Measurements from ENCODE around the gene LAMA2. TPM values are rescaled to one million over a fixed set of nuclear protein-coding genes. Genes with fewer than 3 reads are reported as not detected.

Gene LAMA2
- total RNA-seq, 4 donors from 2014 or later = 115 to 153 (median 134) TPM

DNA sequence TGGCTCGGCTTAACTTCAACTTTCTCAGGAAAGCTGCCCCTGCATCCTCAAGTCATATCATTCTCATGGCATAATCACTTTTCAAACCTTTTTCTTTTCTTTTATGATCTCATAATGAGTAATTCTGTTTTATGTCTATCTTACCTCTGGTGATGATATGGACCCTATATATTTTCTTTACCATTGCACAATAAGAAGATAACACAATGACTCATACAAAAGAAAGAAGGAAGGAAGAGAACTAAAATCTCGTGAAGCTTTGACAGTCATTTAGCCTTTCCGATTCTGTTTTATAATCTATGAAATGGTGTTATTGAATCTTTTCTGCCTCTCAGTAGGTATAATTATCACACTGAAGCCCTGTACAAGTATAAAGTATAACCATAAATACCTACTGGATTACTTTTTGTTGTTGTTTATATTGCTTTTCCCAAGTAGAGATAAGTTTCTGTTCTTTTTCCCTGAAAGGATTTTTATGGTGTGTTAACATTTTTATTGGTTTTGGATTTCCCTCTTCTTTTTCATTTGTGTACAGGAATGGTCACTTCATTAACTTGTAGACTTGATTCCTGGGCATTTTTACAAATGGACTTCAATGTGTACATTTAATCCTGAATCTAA, 300.9 kb downstream of the LAMA2 start:
- peaks cover 0 to 22% (median 0%) of the 10 kb centered on the region in 4 donors for H3K4me1 ChIP-seq
- WGBS = 89% methylated on average over 3 of the region's 3 CpGs
- H3K27ac ChIP-seq (replicated peaks in 1 of 4) = no peak overlapping the region
- no peak for TF ChIP-seq POLR2A (IDR thresholded peaks at IDR 0.05; ENCODE audit: low read depth)
- TF ChIP-seq POLR2AphosphoS5 (IDR thresholded peaks at IDR 0.05) = no peak
- TF ChIP-seq, protein P1, sequence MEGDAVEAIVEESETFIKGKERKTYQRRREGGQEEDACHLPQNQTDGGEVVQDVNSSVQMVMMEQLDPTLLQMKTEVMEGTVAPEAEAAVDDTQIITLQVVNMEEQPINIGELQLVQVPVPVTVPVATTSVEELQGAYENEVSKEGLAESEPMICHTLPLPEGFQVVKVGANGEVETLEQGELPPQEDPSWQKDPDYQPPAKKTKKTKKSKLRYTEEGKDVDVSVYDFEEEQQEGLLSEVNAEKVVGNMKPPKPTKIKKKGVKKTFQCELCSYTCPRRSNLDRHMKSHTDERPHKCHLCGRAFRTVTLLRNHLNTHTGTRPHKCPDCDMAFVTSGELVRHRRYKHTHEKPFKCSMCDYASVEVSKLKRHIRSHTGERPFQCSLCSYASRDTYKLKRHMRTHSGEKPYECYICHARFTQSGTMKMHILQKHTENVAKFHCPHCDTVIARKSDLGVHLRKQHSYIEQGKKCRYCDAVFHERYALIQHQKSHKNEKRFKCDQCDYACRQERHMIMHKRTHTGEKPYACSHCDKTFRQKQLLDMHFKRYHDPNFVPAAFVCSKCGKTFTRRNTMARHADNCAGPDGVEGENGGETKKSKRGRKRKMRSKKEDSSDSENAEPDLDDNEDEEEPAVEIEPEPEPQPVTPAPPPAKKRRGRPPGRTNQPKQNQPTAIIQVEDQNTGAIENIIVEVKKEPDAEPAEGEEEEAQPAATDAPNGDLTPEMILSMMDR (IDR thresholded peaks at IDR 0.05) = no peak
- TF ChIP-seq EP300 (IDR thresholded peaks at IDR 0.05) = no peak
- H3K36me3 ChIP-seq = no peaks in the 10 kb centered on the region
- H3K9me3 ChIP-seq = no peaks in the 10 kb centered on the region
- no peaks in the 10 kb centered on the region for H3K27me3 ChIP-seq
- H3K4me3 ChIP-seq = no peak overlapping the region
- no peak for DNase-seq (ENCODE audit: extremely low spot score)
- intact Hi-C loops (cut with DNase I) = no loop called here

DNA sequence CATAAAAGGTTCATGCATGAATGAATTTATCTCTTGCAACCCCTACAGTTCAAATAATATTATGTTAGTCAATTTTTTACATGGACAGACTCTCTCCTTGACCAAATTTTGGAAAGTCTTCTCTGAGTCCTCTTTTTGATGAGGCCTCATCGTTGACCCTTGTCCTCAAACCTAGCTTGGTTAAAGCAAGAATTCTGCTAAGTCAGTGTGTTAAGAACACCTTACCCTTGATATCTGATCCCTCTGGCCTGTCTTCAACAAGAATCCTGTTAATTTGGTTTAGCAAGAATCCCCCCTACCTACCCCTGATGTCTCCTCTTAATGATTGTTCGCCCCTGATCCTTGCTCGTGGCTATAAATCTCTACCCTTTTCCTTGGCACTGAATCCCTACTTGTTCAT, 301.4 kb downstream of the LAMA2 start:
- H3K4me1 ChIP-seq = peaks cover 0 to 22% (median 0%) of the 10 kb centered on the region in 4 donors
- H3K36me3 ChIP-seq = no peaks in the 10 kb centered on the region
- no peak overlapping the region for H3K27ac ChIP-seq (replicated peaks in 1 of 4)
- H3K27me3 ChIP-seq = no peaks in the 10 kb centered on the region
- no peak for DNase-seq (ENCODE audit: extremely low spot score)
- TF ChIP-seq, protein P1 (IDR thresholded peaks at IDR 0.05) = no peak
- TF ChIP-seq EP300 (IDR thresholded peaks at IDR 0.05) (no peak), POLR2A (IDR thresholded peaks at IDR 0.05; ENCODE audit: low read depth) (no peak), POLR2AphosphoS5 (IDR thresholded peaks at IDR 0.05) (no peak)
- 86% methylated on average over 3 of the region's 3 CpGs for whole genome bisulfite sequencing
- no peaks in the 10 kb centered on the region for H3K9me3 ChIP-seq
- intact Hi-C loops (cut with DNase I) = no loop called here
- no peak overlapping the region for H3K4me3 ChIP-seq

- H3K27me3 ChIP-seq = no peaks in the 10 kb centered on the region
- H3K27ac ChIP-seq (replicated peaks in 1 of 4) = no peak overlapping the region
- H3K36me3 ChIP-seq = peaks cover 0 to 2% (median 0%) of the 10 kb centered on the region in 4 donors
- WGBS = 86% methylated on average over 1 of the region's 1 CpG
- peaks cover 0 to 22% (median 0%) of the 10 kb centered on the region in 4 donors for H3K4me1 ChIP-seq
- intact Hi-C loops (cut with DNase I) = no loop called here
- no peaks in the 10 kb centered on the region for H3K9me3 ChIP-seq
- TF ChIP-seq EP300 (IDR thresholded peaks at IDR 0.05) (no peak), POLR2A (IDR thresholded peaks at IDR 0.05; ENCODE audit: low read depth) (no peak), POLR2AphosphoS5 (IDR thresholded peaks at IDR 0.05) (no peak)
- TF ChIP-seq, protein P1 (IDR thresholded peaks at IDR 0.05) = no peak
- no peak for DNase-seq (ENCODE audit: extremely low spot score)
- no peak overlapping the region for H3K4me3 ChIP-seq
Observed at GRCh38 chr6:129184808-129185366, 301.9 kb downstream of the LAMA2 start.

DNA sequence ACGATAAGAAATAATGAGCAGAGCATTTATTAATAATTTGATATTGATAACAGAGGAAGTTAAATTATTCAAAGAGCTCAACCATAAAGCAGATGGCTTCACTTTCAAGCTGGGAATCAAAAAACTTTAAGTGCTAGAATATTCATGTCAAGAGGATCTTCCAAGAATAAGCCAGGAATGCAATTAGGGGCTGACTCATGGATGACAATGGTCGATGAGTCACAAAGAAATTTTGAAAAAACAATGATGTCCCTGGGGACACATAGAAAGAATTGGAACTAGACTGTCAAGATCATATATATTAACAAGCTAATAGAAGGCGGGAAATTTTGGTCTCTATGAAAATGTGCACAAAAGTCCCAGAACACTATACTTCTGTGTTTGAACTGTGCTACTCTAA, 304.1 kb downstream of the LAMA2 start:
- H3K27ac ChIP-seq (replicated peaks in 1 of 4) = no peak overlapping the region
- no peaks in the 10 kb centered on the region for H3K9me3 ChIP-seq
- H3K27me3 ChIP-seq = no peaks in the 10 kb centered on the region
- H3K4me1 ChIP-seq = peaks cover 0 to 22% (median 0%) of the 10 kb centered on the region in 4 donors
- WGBS = 81% methylated on average over 3 of the region's 3 CpGs
- peaks cover 0 to 22% (median 0%) of the 10 kb centered on the region in 4 donors for H3K36me3 ChIP-seq
- no peak for DNase-seq (ENCODE audit: extremely low spot score)
- intact Hi-C loops (cut with DNase I) = no loop called here
- H3K4me3 ChIP-seq = no peak overlapping the region
- TF ChIP-seq POLR2A (IDR thresholded peaks at IDR 0.05; ENCODE audit: low read depth) = no peak

GRCh38 chr6:129188306-129188705, 305.4 kb downstream of the LAMA2 start:
- WGBS = 59% methylated on average over 2 of the region's 2 CpGs
- no peaks in the 10 kb centered on the region for H3K27me3 ChIP-seq
- intact Hi-C loops (cut with DNase I) = no loop called here
- DNase-seq (ENCODE audit: extremely low spot score) = no peak
- H3K4me1 ChIP-seq = peaks cover 0 to 22% (median 0%) of the 10 kb centered on the region in 4 donors
- no peak overlapping the region for H3K27ac ChIP-seq (replicated peaks in 1 of 4)
- H3K36me3 ChIP-seq = peaks cover 0 to 35% (median 0%) of the 10 kb centered on the region in 4 donors
- H3K9me3 ChIP-seq = no peaks in the 10 kb centered on the region
- no peak for TF ChIP-seq POLR2AphosphoS5 (IDR thresholded peaks at IDR 0.05)
- TF ChIP-seq POLR2A (IDR thresholded peaks at IDR 0.05; ENCODE audit: low read depth) = no peak
- TF ChIP-seq EP300 (IDR thresholded peaks at IDR 0.05) = no peak
- TF ChIP-seq, protein P1 (IDR thresholded peaks at IDR 0.05) = no peak
- H3K4me3 ChIP-seq = no peak overlapping the region
